HG03469 (cell line): ENCODE data around the gene WWP2.
"Not testable (repeated sequence)": the region's sequence is repeated elsewhere in the genome, so short reads cannot be mapped to it uniquely, and the experiment has no call there.

Experiments used
- ATAC-seq: cut with Tn5 transposase; IDR thresholded peaks from one replicate; pipeline ENCODE4 v1.9.1; 2021; ENCODE audit warnings: mild to moderate bottlenecking, moderate library complexity, moderate number of reproducible peaks; ENCODE audit not compliant: unreplicated experiment

WWP2 gene

GRCh38 chr16:69761983-69762813 is at the start of gene WWP2:
Gene WWP2 (plus strand): TSS chr16:69762332. CDS start chr16:69787011, 24,679 bp downstream.
- no peak for ATAC-seq

- ATAC-seq = no peak
Measured at GRCh38 chr16:69712914-69713581, 49.1 kb upstream of the WWP2 start.

DNA sequence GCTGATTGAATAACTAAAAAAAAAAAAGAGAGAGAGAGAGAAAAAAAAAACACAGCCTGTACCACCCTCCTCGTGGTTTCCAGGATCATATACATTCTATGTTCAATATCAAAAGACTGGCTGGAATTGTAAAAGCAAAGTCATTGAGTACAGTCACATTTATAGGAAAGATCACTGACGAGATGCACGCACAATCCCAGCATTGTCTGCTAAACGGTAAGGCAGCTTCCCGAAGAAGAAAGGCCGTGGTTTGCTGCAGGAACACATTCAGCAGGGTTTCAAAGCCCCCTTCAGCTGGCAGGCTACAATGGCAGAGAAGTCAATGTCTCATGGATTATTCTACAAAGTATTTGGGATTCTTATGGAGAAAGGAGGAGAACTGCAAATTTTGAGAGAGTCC is 45.1 kb upstream of the WWP2 start:
- ATAC-seq = no peak

GRCh38 chr16:69718111-69718764 is 43.9 kb upstream of the WWP2 start:
- ATAC-seq = no peak

GRCh38 chr16:69720822-69721430 is 41.2 kb upstream of the WWP2 start:
- no peak for ATAC-seq

- no peak for ATAC-seq
Measured at GRCh38 chr16:69721441-69721957, 40.6 kb upstream of the WWP2 start.

GRCh38 chr16:69724414-69724873 is 37.7 kb upstream of the WWP2 start:
- no peak for ATAC-seq

- no peak for ATAC-seq
Measured at GRCh38 chr16:69724981-69725479, 37.1 kb upstream of the WWP2 start.

DNA sequence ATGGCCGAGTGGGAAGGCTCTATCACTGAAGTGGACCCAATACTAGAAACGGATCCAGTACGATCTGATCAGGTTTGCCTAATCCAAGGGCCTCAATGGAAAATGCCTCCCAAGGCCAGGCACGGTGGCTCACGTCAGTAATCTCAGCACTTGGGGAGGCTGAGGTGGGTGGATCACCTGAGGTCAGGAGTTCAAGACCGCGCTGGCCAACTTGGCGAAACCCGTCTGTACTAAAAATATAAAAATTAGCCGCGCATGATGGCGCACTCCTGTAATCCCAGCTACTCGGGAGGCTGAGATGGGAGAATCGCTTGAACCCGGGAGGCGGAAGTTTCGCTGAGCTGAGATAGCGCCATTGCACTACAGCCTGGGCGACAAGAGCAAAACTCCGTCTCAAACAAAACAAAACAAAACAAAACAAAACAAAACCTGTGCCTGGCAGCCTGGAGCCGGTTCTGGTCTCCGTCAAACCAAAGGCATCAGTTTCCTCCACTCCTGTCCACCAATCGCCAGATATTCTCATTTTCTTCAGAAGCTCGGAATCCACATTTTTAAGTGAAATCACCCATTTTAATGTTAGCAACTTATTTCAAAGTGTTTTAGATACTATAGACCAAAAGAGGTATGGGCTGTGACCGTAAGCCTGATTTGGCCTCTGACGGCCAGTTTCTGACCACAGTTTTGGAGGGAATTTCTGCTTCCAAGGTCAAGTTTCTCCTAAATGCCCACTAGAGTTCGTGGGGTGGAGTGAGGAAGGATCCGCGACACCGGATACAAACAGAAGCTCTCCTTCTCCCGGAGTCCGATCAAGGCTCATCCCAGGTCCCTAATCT is 36.4 kb upstream of the WWP2 start:
- ATAC-seq = no peak

- ATAC-seq = peak; percentile 89
Measured at GRCh38 chr16:69726313-69727060, 35.6 kb upstream of the WWP2 start, which contains the start of gene NQO1. Gene NQO1 (minus strand): TSS chr16:69726560. CDS start chr16:69726439, 121 bp downstream.

GRCh38 chr16:69727916-69728270 is 34.2 kb upstream of the WWP2 start:
- ATAC-seq = no peak

DNA sequence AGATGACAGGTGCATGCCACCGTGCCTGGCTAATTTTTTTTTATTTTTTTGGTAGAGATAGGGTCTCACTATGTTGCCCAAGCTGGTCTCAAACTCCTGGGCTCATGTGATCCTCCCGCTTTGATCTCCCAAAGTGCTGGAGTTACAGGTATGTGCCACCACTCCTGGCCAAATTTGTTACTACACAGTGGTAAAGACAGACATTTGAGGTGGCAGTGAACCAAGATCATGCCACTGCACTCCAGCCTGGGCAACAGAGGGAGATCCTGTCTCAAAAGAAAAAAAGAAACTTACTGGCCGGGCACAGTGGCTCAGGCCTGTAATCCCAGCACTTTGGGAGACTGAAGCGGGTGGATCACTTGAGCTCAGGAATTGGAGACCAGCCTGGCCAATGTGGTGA is 33.1 kb upstream of the WWP2 start:
- ATAC-seq = not testable (repeated sequence)

DNA sequence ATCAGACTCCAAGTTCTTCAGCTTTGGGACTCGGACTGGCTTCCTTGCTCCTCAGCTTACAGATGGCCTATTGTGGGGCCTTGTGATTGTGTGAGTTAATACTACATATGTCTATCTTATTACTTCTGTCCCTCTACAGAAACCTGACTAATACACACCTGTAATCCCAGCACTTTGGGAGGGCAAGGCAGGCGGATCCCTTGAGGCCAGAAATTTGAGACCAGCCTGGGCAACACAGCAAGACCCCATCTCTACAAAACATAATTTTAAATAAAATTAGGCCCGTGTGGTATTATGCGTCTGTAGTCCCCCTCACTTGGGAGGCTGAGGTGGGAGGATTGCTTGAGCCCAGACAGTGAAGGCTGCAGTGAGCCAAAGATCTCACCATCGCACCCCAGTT is 30.9 kb upstream of the WWP2 start:
- ATAC-seq = not testable (repeated sequence)

GRCh38 chr16:69732101-69732500 is 30.0 kb upstream of the WWP2 start:
- ATAC-seq = no peak

DNA sequence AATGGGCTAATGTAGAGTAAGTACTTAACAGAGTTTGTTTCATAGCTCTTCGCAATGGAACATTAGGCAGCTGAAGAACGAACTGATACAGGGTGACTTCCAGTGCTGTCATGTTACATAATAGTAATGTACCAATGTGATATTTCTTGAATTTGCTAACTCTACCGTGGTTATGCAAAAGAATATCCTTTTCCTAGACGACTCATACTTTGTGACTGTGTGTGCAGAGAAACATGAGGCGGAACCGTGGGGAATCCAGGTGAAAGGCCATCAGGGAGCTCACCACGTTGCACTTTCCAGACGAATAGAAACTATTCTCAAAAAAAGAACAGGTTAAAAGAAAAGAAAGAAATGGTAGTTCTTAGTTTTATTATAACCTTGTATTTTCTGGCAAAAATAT is 20.6 kb upstream of the WWP2 start:
- no peak for ATAC-seq

DNA sequence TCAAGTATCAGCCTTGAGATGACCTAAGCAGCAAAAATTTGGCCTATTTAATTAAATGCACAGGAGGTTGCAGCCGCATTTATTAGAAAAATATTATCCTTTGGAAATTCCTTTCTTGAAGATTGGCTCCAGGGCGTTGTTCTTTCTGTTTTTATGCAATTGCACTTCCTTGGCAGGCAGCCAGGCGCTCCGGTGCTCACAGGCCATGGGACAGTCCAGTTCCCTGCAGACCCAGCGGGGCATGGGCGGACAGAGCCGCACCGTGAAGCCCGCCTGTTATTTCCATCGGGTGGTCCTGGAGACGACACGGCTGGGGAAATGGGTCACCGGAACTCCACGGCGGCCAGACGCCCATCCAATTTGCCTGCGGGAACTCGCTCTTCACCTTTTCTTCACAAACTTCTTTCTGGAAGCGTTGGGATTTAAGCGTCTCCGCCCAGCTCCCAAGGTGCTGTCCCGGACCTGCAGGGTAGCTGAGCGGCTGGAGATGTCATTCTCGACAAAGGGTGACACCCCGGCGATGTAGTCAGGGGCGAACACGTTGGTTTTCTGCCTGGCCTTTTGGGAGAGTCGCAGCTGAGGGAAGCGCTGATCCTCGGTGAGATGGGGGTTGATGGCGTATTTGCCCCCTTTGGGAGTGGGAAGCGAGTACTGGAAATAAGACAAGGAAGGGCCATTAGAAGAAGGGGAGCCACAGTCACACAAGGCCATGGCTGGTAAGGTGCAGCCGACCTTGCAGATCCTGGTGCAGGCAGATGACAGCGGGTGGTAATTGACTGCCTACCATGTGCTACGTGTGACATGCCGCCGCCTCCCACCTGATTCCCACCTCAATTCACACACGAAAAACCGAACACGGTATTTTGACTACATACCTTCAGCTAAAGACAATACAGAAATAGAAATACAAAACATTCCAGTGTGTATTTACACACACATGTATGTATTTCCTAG is 19.9 kb upstream of the WWP2 start:
- ATAC-seq = no peak

GRCh38 chr16:69744363-69745231 is 17.5 kb upstream of the WWP2 start:
- no peak for ATAC-seq
